Osteocyte (in vitro differentiated cells): ENCODE results near the gene CHRDL2. TPM values are rescaled to one million over a fixed set of nuclear protein-coding genes. Genes with fewer than 3 reads are reported as not detected.

Experiments used
- DNase-seq: peaks from one replicate; pipeline ENCODE4 v3.0.0; 2021; ENCODE audit warnings: mixed read lengths; ENCODE audit not compliant: unreplicated experiment; ENCODE audit errors: extremely low spot score
- H3K27ac Mint-ChIP-seq: one replicate; pipeline ENCODE4 v1.8.0; 2021; ENCODE audit warnings: mild to moderate bottlenecking, mixed read lengths; ENCODE audit not compliant: unreplicated experiment
- H3K27me3 Mint-ChIP-seq: one replicate; pipeline ENCODE4 v1.8.0; 2021; ENCODE audit warnings: mixed read lengths; ENCODE audit not compliant: unreplicated experiment
- H3K36me3 Mint-ChIP-seq: one replicate; pipeline ENCODE4 v1.8.0; 2021; ENCODE audit warnings: mixed read lengths; ENCODE audit not compliant: unreplicated experiment
- H3K4me1 Mint-ChIP-seq: one replicate; pipeline ENCODE4 v1.8.0; 2021; ENCODE audit warnings: mixed read lengths; ENCODE audit not compliant: unreplicated experiment
- H3K4me3 Mint-ChIP-seq: one replicate; pipeline ENCODE4 v1.8.0; 2021; ENCODE audit warnings: mild to moderate bottlenecking, moderate library complexity, mixed read lengths; ENCODE audit not compliant: unreplicated experiment
- H3K9me3 Mint-ChIP-seq: one replicate; pipeline ENCODE4 v1.8.0; 2021; ENCODE audit warnings: mixed read lengths; ENCODE audit not compliant: unreplicated experiment
- total RNA-seq: library from RNA; stranded (reverse); gene quantifications from 2 replicates; pipeline ENCODE4 v1.2.1, GENCODE V29; 2021
- TF ChIP-seq, protein P1 (sequence below): fragments of 200-600 bp; sonication (generic); IDR thresholded peaks from 2 replicates; pipeline ENCODE4 v1.5.0; 2021; ENCODE audit warnings: antibody characterized with exemption, mild to moderate bottlenecking, moderate library complexity

The CHRDL2 gene
- total RNA-seq, 1 donor from 2014 or later = not detected

DNA sequence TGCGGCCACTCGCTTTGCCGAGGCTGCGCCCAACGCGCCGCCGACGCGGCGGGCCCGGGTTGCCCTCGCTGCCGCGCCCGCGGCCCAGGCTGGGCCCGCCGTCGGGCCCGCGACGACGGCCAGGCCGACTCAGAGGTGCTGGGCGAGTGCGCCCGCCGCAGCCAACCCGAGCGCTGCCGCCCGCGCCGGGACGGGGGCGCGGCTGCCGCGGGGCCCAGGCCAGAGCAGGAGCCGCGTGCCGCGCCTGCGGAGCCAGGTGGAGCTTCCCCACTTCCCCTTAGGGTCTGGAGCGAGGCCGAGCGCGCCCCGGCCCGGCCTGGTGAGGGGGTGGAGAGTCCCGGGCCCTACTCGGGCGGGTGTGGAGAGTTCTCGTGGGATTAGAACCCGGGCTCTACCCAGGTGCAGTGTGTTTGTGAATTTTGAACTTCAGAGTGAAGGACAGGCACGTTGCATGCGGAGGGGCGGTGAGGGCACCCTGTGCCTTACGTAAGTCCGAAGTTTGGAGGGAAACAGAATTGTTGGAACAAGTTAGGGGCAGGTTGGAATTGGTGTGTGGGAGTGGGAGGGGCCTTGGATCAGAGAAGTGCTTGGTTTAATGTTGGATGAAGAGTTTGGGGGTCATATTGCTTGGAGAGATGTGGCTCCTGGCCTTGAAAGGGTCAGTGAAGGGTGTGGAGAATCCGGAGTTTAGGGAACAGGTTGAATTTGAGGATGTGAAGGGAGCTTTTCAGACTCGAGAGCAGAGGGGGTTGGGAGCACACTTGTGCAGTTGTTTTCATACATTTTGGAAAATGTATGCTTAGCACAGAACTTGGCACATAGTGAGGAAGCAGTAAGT lies 18.1 kb upstream of the CHRDL2 start:
- Mint-ChIP-seq H3K27ac (peak overlapping the region; percentile 80), H3K9me3 (no peaks in the 10 kb centered on the region), H3K4me1 (peaks cover 35% of the 10 kb centered on the region), H3K4me3 (peak overlapping the region; percentile 91), H3K36me3 (no peaks in the 10 kb centered on the region), H3K27me3 (no peaks in the 10 kb centered on the region)
- no peak for DNase-seq
- TF ChIP-seq, protein P1, sequence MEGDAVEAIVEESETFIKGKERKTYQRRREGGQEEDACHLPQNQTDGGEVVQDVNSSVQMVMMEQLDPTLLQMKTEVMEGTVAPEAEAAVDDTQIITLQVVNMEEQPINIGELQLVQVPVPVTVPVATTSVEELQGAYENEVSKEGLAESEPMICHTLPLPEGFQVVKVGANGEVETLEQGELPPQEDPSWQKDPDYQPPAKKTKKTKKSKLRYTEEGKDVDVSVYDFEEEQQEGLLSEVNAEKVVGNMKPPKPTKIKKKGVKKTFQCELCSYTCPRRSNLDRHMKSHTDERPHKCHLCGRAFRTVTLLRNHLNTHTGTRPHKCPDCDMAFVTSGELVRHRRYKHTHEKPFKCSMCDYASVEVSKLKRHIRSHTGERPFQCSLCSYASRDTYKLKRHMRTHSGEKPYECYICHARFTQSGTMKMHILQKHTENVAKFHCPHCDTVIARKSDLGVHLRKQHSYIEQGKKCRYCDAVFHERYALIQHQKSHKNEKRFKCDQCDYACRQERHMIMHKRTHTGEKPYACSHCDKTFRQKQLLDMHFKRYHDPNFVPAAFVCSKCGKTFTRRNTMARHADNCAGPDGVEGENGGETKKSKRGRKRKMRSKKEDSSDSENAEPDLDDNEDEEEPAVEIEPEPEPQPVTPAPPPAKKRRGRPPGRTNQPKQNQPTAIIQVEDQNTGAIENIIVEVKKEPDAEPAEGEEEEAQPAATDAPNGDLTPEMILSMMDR = no peak

DNA sequence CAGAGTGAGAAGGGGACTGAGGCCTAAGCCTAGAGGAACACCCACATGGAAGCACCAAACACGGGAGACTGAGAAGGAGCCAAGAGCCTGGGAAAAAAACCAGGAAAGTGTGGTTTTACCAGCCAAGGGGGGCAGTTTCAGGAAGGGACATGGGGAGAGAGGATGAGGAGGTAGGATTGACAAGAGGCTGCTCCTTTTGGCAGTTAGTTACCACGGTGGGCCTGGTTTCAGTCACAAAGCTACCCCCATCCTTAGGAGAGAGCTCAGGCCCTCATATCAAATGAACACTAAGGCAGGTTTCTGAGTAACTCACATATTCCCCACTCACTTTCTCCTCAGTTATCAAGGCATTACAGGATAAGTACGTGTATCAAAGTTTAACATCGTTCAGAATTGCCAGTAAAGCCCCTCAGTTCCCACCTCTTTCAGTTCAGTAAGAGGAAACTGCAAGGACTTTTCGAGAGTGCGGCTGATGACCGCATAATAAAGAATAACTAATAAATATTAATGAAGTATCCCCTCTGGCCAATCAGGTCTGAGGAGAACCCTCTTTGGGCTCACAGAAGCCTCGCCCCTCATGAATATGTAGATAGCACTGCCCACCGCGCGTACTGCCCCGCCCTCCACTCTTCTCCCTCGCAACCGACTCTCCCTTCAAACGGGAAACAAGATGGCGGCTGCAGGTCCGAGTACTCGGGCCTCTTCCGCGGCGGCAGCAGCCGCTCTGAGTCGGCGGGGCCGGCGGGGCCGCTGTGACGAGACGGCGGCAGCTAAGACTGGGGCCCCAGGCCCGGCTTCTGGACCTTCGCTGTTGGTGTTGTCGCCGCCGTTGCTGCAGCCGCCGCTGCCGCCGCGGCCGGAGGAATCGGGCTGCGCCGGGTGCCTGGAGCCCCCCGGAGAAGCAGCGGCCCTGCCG lies 17.2 kb upstream of the CHRDL2 start, which contains the start of gene RNF169:
Gene RNF169 (plus strand): TSS at position 639 of the 916 bp plus-strand sequence. CDS start 32 bp downstream, at position 671.
- TF ChIP-seq, protein P1 = no peak

DNA sequence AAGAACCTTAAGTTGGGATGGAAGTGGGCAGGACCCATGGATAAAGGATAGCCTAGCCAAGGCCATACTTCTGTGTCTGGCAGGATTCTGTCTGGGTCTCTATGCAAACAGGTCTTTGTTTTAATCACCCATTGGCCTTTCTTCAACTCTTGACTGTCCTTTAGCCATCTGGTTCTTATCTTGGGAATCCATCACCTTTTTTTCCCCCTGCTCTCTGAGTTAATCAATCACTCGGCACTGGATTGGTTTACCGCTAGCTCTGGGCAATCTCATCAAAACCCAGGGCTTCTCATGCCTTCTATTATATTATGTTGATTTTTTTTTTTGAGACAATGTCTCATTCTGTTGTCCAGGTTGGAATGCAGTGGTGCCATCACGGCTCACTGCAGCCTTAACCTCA lies 15.6 kb upstream of the CHRDL2 start:
- peaks cover 21% of the 10 kb centered on the region for H3K4me1 Mint-ChIP-seq
- no peaks in the 10 kb centered on the region for H3K9me3 Mint-ChIP-seq
- H3K36me3 Mint-ChIP-seq = no peaks in the 10 kb centered on the region
- no peak for DNase-seq
- H3K27me3 Mint-ChIP-seq = no peaks in the 10 kb centered on the region
- TF ChIP-seq, protein P1 = no peak
- no peak overlapping the region for H3K27ac Mint-ChIP-seq
- H3K4me3 Mint-ChIP-seq = no peak overlapping the region

More for the DNA sequence above, 17.2 kb upstream of the CHRDL2 start, which contains the start of gene RNF169:
- Mint-ChIP-seq H3K4me3 (peak within 1 kb of the TSS; percentile 91), H3K27ac (peak within 1 kb of the TSS; percentile 80), H3K36me3 (no peaks in the 10 kb centered on the region), H3K4me1 (peaks cover 26% of the 10 kb centered on the region), H3K27me3 (no peaks in the 10 kb centered on the region), H3K9me3 (no peaks in the 10 kb centered on the region)
- DNase-seq = peak; percentile 97

DNA sequence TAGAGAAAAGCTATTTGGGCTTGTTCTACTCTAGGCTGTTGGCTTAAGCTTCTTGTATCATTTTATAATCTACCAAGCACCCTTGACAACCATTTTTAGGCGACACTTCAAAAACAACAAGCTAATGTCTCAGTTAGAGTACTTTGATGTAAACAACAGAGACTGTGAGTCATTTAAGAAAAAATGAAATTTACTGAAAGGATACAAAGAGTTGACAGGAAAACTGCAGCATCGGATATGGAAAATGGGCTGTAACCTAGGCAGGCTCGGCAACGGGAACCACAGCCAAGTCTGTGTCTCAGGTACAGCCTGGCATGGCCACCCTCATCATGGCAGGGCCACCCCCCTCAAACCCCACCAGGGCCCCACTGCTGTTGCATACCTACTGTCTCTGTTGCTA lies 13.1 kb upstream of the CHRDL2 start:
- Mint-ChIP-seq H3K4me3 (no peak overlapping the region), H3K9me3 (no peaks in the 10 kb centered on the region), H3K27me3 (peaks cover 2% of the 10 kb centered on the region), H3K4me1 (peaks cover 5% of the 10 kb centered on the region), H3K27ac (no peak overlapping the region), H3K36me3 (no peaks in the 10 kb centered on the region)
- DNase-seq = no peak
- TF ChIP-seq, protein P1 = no peak
